Activated T-cell treated with anti-CD3 and anti-CD28 coated beads, Interleukin-2, amount 50 U/mL, for 24 hours (primary cell): ENCODE measurements around the gene FAM174B.

Source experiments
- DNase-seq: peaks from one replicate; pipeline ENCODE4 v3.0.0-alpha.2; 2020
- H3K27ac Mint-ChIP-seq: 2 replicates; pipeline ENCODE4 v1.8.0; 2020; ENCODE audit warnings: mild to moderate bottlenecking, mixed read lengths
- H3K27me3 Mint-ChIP-seq: 2 replicates; pipeline ENCODE4 v1.8.0; 2020; ENCODE audit warnings: mixed read lengths
- H3K36me3 Mint-ChIP-seq: 2 replicates; pipeline ENCODE4 v1.8.0; 2020; ENCODE audit warnings: low read depth, mixed read lengths
- H3K4me1 Mint-ChIP-seq: 2 replicates; pipeline ENCODE4 v1.8.0; 2020; ENCODE audit warnings: low read depth, mixed read lengths
- H3K4me3 Mint-ChIP-seq: 2 replicates; pipeline ENCODE4 v1.8.0; 2020; ENCODE audit warnings: mild to moderate bottlenecking, moderate library complexity, mixed read lengths
- H3K9me3 Mint-ChIP-seq: 2 replicates; pipeline ENCODE4 v1.8.0; 2020; ENCODE audit warnings: mixed read lengths

FAM174B gene

DNA sequence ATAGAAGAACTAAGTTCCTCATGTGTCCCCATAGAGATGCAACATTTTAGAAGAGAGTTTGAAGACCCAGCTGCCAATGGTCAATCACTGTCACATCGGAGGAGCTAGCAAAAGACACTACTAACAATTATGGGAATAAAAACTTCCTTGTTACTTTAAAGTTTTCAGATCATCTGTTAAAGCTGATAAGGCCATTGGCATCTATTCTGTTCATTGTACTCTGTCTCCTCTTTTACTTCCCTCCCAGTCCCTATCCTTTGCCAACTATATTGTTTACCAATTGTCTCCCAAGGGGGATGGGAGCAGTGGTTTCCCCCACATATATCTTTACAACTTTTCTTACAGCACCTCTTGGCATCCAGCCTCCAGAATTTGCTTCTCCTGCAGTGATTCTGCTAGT lies 81.0 kb downstream of the FAM174B start:
- no peak overlapping the region for H3K4me3 Mint-ChIP-seq
- no peaks in the 10 kb centered on the region for H3K4me1 Mint-ChIP-seq
- DNase-seq: no peak
- H3K27me3 Mint-ChIP-seq: peaks cover 7% of the 10 kb centered on the region
- H3K36me3 Mint-ChIP-seq: no peaks in the 10 kb centered on the region
- H3K9me3 Mint-ChIP-seq: no peaks in the 10 kb centered on the region
- H3K27ac Mint-ChIP-seq: no peak overlapping the region

DNA sequence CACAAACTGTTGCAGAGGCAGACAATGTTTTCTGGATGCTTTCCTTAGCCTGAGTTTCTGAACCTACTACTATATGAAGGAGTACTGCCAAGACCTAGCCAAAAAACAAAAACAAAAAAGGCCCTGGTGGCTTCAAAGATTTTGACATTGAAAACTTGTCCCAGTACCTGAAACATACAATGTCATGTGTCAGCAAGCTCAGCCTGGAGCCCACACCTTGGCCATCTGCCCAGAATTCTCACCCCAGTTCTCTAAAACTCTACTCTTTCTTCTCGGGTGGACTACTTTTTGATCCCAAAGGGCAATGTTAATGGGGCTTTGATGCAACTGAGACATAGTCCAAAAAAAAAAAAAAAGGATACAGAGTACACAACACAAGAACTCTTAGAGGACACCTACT lies 81.4 kb downstream of the FAM174B start:
- H3K9me3 Mint-ChIP-seq: no peaks in the 10 kb centered on the region
- H3K27me3 Mint-ChIP-seq: peaks cover 7% of the 10 kb centered on the region
- DNase-seq: no peak
- H3K36me3 Mint-ChIP-seq: no peaks in the 10 kb centered on the region
- H3K4me1 Mint-ChIP-seq: no peaks in the 10 kb centered on the region
- H3K27ac Mint-ChIP-seq: no peak overlapping the region
- no peak overlapping the region for H3K4me3 Mint-ChIP-seq

DNA sequence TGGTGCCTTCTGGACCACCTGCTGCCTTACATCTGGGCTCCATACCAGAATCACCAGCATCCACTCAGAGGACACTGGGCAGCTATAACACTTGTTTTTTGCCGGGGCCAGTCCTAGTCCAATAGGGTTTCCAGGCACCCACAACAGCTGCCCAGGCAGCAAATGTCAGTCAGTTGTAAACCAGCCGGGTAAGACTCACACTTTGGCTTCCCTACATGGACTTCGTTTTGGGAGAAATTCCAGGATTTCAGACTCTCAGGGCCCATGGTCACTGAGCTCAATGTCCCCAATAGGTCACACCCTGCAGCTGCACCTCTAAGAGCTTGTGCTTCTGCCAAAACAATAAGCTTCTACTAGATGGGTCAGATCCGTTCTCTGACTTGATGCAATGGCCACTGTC lies 83.8 kb downstream of the FAM174B start:
- Mint-ChIP-seq H3K4me1 (no peaks in the 10 kb centered on the region), H3K27ac (no peak overlapping the region), H3K27me3 (peaks cover 4% of the 10 kb centered on the region), H3K4me3 (no peak overlapping the region), H3K9me3 (no peaks in the 10 kb centered on the region), H3K36me3 (no peaks in the 10 kb centered on the region)
- DNase-seq: no peak

DNA sequence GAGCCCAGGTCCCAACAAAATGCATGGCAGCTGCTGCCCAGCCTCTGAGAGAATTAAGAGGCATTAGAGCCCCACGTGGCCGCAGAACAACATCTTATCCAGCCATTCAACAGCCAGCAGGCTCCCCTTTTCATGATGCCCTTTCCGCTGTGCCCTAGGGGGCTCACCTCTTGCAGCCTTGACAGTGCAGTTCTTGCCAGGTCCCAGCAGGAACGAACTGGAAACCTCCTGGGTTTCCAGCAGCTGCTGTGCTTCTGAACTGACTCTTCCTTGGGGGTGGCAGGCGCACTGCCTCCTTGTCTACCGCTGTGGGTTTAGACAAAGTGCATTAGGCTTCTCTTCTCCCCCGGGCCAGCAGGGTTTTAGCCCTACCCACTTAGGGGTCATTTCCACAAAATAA lies 85.2 kb downstream of the FAM174B start:
- H3K4me1 Mint-ChIP-seq: no peaks in the 10 kb centered on the region

DNA sequence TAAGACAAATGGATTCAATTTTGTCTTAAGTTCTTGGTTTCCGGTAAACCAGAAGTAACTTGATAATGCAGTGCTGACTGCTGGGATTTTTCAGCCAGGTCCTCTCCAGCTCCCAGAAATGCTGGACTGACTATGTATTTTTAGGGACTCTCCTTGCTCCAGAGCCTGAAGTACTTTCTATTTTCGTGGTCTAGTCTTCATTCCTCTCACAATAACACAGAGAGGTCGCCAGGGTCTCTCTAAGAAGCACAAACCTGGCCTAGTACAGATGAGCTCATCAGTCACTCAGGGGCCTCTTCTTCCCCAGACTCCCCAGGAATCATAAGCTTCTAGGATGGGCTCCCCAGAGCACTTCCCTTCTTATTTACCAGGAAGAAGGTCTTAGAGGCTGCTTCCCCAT lies 85.8 kb downstream of the FAM174B start:
- Mint-ChIP-seq H3K27me3 (peaks cover 7% of the 10 kb centered on the region), H3K4me1 (no peaks in the 10 kb centered on the region), H3K27ac (no peak overlapping the region), H3K36me3 (no peaks in the 10 kb centered on the region), H3K9me3 (no peaks in the 10 kb centered on the region), H3K4me3 (no peak overlapping the region)
- no peak for DNase-seq

More for the DNA sequence above, 85.2 kb downstream of the FAM174B start:
- Mint-ChIP-seq H3K4me3 (no peak overlapping the region), H3K27me3 (peaks cover 7% of the 10 kb centered on the region), H3K36me3 (no peaks in the 10 kb centered on the region), H3K9me3 (no peaks in the 10 kb centered on the region), H3K27ac (no peak overlapping the region)
- no peak for DNase-seq
